ENCODE results near the gene TBC1D13.
"Not testable (repeated sequence)": the region's sequence is repeated elsewhere in the genome, so short reads cannot be mapped to it uniquely, and the experiment has no call there.

Gene TBC1D13

GRCh38 chr9:128821584-128822406, 34.7 kb downstream of the TBC1D13 start:
- DNase-seq, result no peak

- DNase-seq, result no peak
These were observed 35.5 kb downstream of the TBC1D13 start for GRCh38 chr9:128822407-128823042.

- DNase-seq, result no peak
These were observed 36.4 kb downstream of the TBC1D13 start for GRCh38 chr9:128823362-128823902.

GRCh38 chr9:128823903-128824406, 36.9 kb downstream of the TBC1D13 start:
- no peak for DNase-seq

GRCh38 chr9:128824911-128825310, 37.9 kb downstream of the TBC1D13 start:
- no peak for DNase-seq

- no peak for DNase-seq
These were observed 39.1 kb downstream of the TBC1D13 start for GRCh38 chr9:128825923-128826700.

GRCh38 chr9:128828267-128828666, 41.2 kb downstream of the TBC1D13 start:
- no peak for DNase-seq

- no peak for DNase-seq
These were observed 41.8 kb downstream of the TBC1D13 start for GRCh38 chr9:128828719-128829452.

GRCh38 chr9:128829477-128830251, 42.6 kb downstream of the TBC1D13 start, which contains the start of gene SPOUT1:
SPOUT1 (minus strand) TSS chr9:128829794; CDS start chr9:128829780, 14 bp downstream.
- DNase-seq, result peak; percentile 47

GRCh38 chr9:128833696-128834095, 46.6 kb downstream of the TBC1D13 start:
- no peak for DNase-seq

GRCh38 chr9:128835246-128836210, 48.5 kb downstream of the TBC1D13 start:
- no peak for DNase-seq

GRCh38 chr9:128836509-128837145, 49.6 kb downstream of the TBC1D13 start:
- DNase-seq, result no peak

- no peak for DNase-seq
These were observed 51.3 kb downstream of the TBC1D13 start for GRCh38 chr9:128838338-128838737.

GRCh38 chr9:128840524-128840923, 53.5 kb downstream of the TBC1D13 start:
- no peak for DNase-seq

GRCh38 chr9:128841694-128842492, 54.8 kb downstream of the TBC1D13 start:
- DNase-seq, result no peak

GRCh38 chr9:128843171-128843570, 56.1 kb downstream of the TBC1D13 start:
- not testable (repeated sequence) for DNase-seq

- DNase-seq, result no peak
These were observed 58.3 kb downstream of the TBC1D13 start for GRCh38 chr9:128845186-128845931.

- DNase-seq, result no peak
These were observed 59.6 kb downstream of the TBC1D13 start for GRCh38 chr9:128846680-128847030.

Data from GOT3 (cell line).